PC-3 (cell line): ENCODE data around the gene MLANA. TPM values are rescaled to one million over a fixed set of nuclear protein-coding genes. Genes with fewer than 3 reads are reported as not detected.
A peak's percentile ranks its signal among the peaks of the same experiment; 100 is the strongest.

Experiments used
- ATAC-seq: fragments of 200-7000 bp; cut with Tn5 transposase; 2 replicates; pipeline ENCODE4 v1.9.1; 2020; ENCODE audit warnings: mild to moderate bottlenecking, moderate library complexity
- BruUV-seq: library from RNA; stranded (reverse); fragments of 400-500 nt; replicated peaks from 2 replicates; lab custom pipeline; 2021; lab: Mats Ljungman, UMichigan
- CTCF ChIA-PET: fragments of 300-600 bp; sonication (Branson Sonifier 250); formaldehyde crosslinking; loops from one replicate; lab custom pipeline; 2022; ENCODE audit warnings: antibody characterized with exemption; lab: Charles Lee
- POLR2A ChIA-PET: fragments of 300-600 bp; sonication (Branson Sonifier 250); formaldehyde crosslinking; loops from one replicate; lab custom pipeline; 2022; ENCODE audit warnings: antibody characterized with exemption; ENCODE audit not compliant: unreplicated experiment; lab: Charles Lee
- DNase-seq: peaks from one replicate; pipeline ENCODE4 v3.0.0-alpha.2; 2015
- H2AFZ ChIP-seq: fragments of 300-600 bp; sonication (generic); 2 replicates; pipeline ENCODE4 v1.6.0; 2016; ENCODE audit warnings: antibody characterized with exemption, low read length
- H3F3A ChIP-seq: fragments of 300-600 bp; sonication (generic); one replicate; pipeline ENCODE4 v1.6.0; 2017; ENCODE audit warnings: antibody characterized with exemption, low read length, control low read depth, mild to moderate bottlenecking; ENCODE audit not compliant: unreplicated experiment
- H3K27ac ChIP-seq: fragments of 300-600 bp; sonication (generic); 2 replicates; pipeline ENCODE4 v1.5.1; 2016; ENCODE audit warnings: mild to moderate bottlenecking, low read length
- H3K27me3 ChIP-seq: fragments of 300-600 bp; sonication (generic); 2 replicates; pipeline ENCODE4 v1.6.1; 2016; ENCODE audit warnings: low read length, mixed read lengths
- H3K36me3 ChIP-seq: fragments of 300-600 bp; sonication (generic); 2 replicates; pipeline ENCODE4 v1.6.1; 2016; ENCODE audit warnings: low read depth, mixed run types, low read length, mixed read lengths
- H3K4me1 ChIP-seq: fragments of 300-600 bp; sonication (generic); 2 replicates; pipeline ENCODE4 v1.5.1; 2016; ENCODE audit warnings: low read length; ENCODE audit not compliant: insufficient read depth
- H3K4me2 ChIP-seq: fragments of 300-600 bp; sonication (generic); 2 replicates; pipeline ENCODE4 v1.6.0; 2016; ENCODE audit warnings: low read length
- H3K4me3 ChIP-seq: fragments of 300-600 bp; sonication (generic); 2 replicates; pipeline ENCODE4 v1.5.1; 2016; ENCODE audit warnings: mild to moderate bottlenecking, low read length, mixed read lengths
- H3K79me2 ChIP-seq: fragments of 300-600 bp; sonication (generic); 2 replicates; pipeline ENCODE4 v1.6.1; 2017; ENCODE audit warnings: low read length, mixed read lengths
- H3K9ac ChIP-seq: fragments of 300-600 bp; sonication (generic); 2 replicates; pipeline ENCODE4 v1.6.0; 2016; ENCODE audit warnings: mild to moderate bottlenecking, low read length
- H3K9me2 ChIP-seq: fragments of 300-600 bp; sonication (generic); replicated peaks from 2 replicates; pipeline ENCODE4 v1.6.1; 2016; ENCODE audit warnings: mixed run types, low read length, mixed read lengths
- H3K9me3 ChIP-seq: fragments of 300-600 bp; sonication (generic); 2 replicates; pipeline ENCODE4 v1.6.1; 2016; ENCODE audit warnings: low read length, mixed read lengths
- H4K20me1 ChIP-seq: fragments of 300-600 bp; sonication (generic); 2 replicates; pipeline ENCODE4 v1.6.1; 2016; ENCODE audit warnings: low read length, mixed read lengths
- CTCF ChIP-seq: fragments of 300-600 bp; sonication (generic); conservative IDR thresholded peaks from 2 replicates; pipeline ENCODE4 v1.5.1; 2017; ENCODE audit warnings: antibody characterized with exemption, low read depth, mild to moderate bottlenecking, low read length
- EZH2 ChIP-seq: fragments of 300-600 bp; sonication (generic); IDR thresholded peaks from one replicate; pipeline ENCODE4 v1.6.1; 2017; ENCODE audit warnings: antibody characterized with exemption, mild to moderate bottlenecking, low read length; ENCODE audit not compliant: unreplicated experiment
- EZH2phosphoT487 ChIP-seq: fragments of 300-600 bp; sonication (generic); IDR thresholded peaks from 2 replicates; pipeline ENCODE4 v1.6.1; 2018; ENCODE audit warnings: mild to moderate bottlenecking, antibody characterized with exemption, low read length, borderline replicate concordance
- intact Hi-C: fragments of 100-400 bp; cut with micrococcal nuclease; formaldehyde crosslinking; loops from 2 replicates; pipeline ENCODE4 v1.9.0; 2023
- total RNA-seq: library from RNA; depleted of rRNA; stranded (reverse); fragments of >200 nt; gene quantifications from 2 replicates; pipeline ENCODE4 v1.2.3, GENCODE V29; 2014

Gene MLANA
- total RNA-seq, 1 experiment from 2014 or later: not detected

GRCh38 chr9:5949103-5949699 is 58.5 kb downstream of the MLANA start:
- intact Hi-C loops: no loop called here
- BruUV-seq: no TSS peak
- H3K27me3 ChIP-seq: no peaks in the 10 kb centered on the region

GRCh38 chr9:5950261-5950660 is 59.6 kb downstream of the MLANA start:
- Histone ChIP-seq H3K9me3 (no peaks in the 10 kb centered on the region), H3K9me2 (no peaks in the 10 kb centered on the region), H3F3A (no peaks in the 10 kb centered on the region), H4K20me1 (no peaks in the 10 kb centered on the region), H3K4me2 (no peak overlapping the region), H2AFZ (no peak overlapping the region), H3K4me3 (no peak overlapping the region), H3K4me1 (peaks cover 36% of the 10 kb centered on the region), H3K27ac (no peak overlapping the region), H3K9ac (no peak overlapping the region), H3K36me3 (no peaks in the 10 kb centered on the region), H3K79me2 (no peaks in the 10 kb centered on the region), H3K27me3 (no peaks in the 10 kb centered on the region)
- TF ChIP-seq EZH2phosphoT487 (no peak), EZH2 (no peak), CTCF (no peak)
- CTCF ChIA-PET: no interaction called here
- BruUV-seq: no TSS peak
- intact Hi-C loops: no loop called here
- DNase-seq (no peak), ATAC-seq (no peak)
- POLR2A ChIA-PET: no interaction called here

More at GRCh38 chr9:5949103-5949699, 58.5 kb downstream of the MLANA start:
- H3K9me2 ChIP-seq: no peaks in the 10 kb centered on the region
- no peaks in the 10 kb centered on the region for H3K36me3 ChIP-seq
- H3K27ac ChIP-seq: no peak overlapping the region
- H3K4me1 ChIP-seq: peaks cover 33% of the 10 kb centered on the region
- POLR2A ChIA-PET: no interaction called here
- TF ChIP-seq EZH2 (no peak), CTCF (no peak), EZH2phosphoT487 (no peak)
- peak; percentile 14 for DNase-seq
- H3F3A ChIP-seq: no peaks in the 10 kb centered on the region
- H4K20me1 ChIP-seq: no peaks in the 10 kb centered on the region
- peak overlapping the region; percentile 45 for H3K4me2 ChIP-seq
- ATAC-seq: peak; percentile 64
- no peaks in the 10 kb centered on the region for H3K9me3 ChIP-seq
- H2AFZ ChIP-seq: no peak overlapping the region
- H3K79me2 ChIP-seq: no peaks in the 10 kb centered on the region
- H3K4me3 ChIP-seq: no peak overlapping the region
- CTCF ChIA-PET: no interaction called here
- H3K9ac ChIP-seq: no peak overlapping the region

- intact Hi-C loops: no loop called here
- H2AFZ ChIP-seq: no peak overlapping the region
- no peaks in the 10 kb centered on the region for H3K9me2 ChIP-seq
- no peak overlapping the region for H3K4me3 ChIP-seq
- no peaks in the 10 kb centered on the region for H3F3A ChIP-seq
- H3K36me3 ChIP-seq: no peaks in the 10 kb centered on the region
- H3K79me2 ChIP-seq: no peaks in the 10 kb centered on the region
- ATAC-seq: peak; percentile 90
- H3K4me1 ChIP-seq: peaks cover 36% of the 10 kb centered on the region
- peak; percentile 70 for DNase-seq
- H3K27me3 ChIP-seq: no peaks in the 10 kb centered on the region
- no peaks in the 10 kb centered on the region for H4K20me1 ChIP-seq
- POLR2A ChIA-PET: no interaction called here
- TF ChIP-seq EZH2 (no peak), EZH2phosphoT487 (no peak), CTCF (no peak)
- H3K9me3 ChIP-seq: no peaks in the 10 kb centered on the region
- CTCF ChIA-PET: no interaction called here
- BruUV-seq: no TSS peak
- no peak overlapping the region for H3K9ac ChIP-seq
- H3K4me2 ChIP-seq: peak overlapping the region; percentile 22; the same call in 1 of the 2 replicates
- peak overlapping the region; percentile 17; the same call in 1 of the 2 replicates for H3K27ac ChIP-seq
Observed at GRCh38 chr9:5951686-5952211, 61.1 kb downstream of the MLANA start.
